Gastrocnemius medialis (tissue), 4 donors: Measurements from ENCODE around the gene SKIC8. TPM values are rescaled to one million over a fixed set of nuclear protein-coding genes. Genes with fewer than 3 reads are reported as not detected.

Source experiments
- ATAC-seq, 2 donors: fragments of 150-250 bp; one replicate each; pipeline ENCODE4 v1.9.1; 2016
- DNase-seq, 2 donors: peaks; one replicate each; pipeline ENCODE4 v3.0.0-alpha.2; 2019
- H3K27ac ChIP-seq, 4 donors: fragments of 200-600 bp; sonication (generic); 1 replicate in 1 of 4; 2 replicates in 3 of 4; pipeline ENCODE4 v1.5.1; 2016 to 2018; ENCODE audit warnings: mild to moderate bottlenecking in 2 of 4, moderate library complexity in 1 of 4
- H3K27me3 ChIP-seq, 3 donors: fragments of 200-600 bp; sonication (generic) in 2 of 3; 1 replicate in 1 of 3; 2 replicates in 2 of 3; pipeline versions ENCODE4 v1.5.1 to v1.6.0; 2016 to 2019; ENCODE audit warnings: mild to moderate bottlenecking in 1 of 3, moderate library complexity in 1 of 3
- H3K36me3 ChIP-seq, 2 donors: fragments of 200-600 bp; sonication (generic) in 1 of 2; one replicate each; pipeline ENCODE4 v1.5.1; 2017 to 2018
- H3K4me1 ChIP-seq, 2 donors: fragments of 200-600 bp; sonication (generic) in 1 of 2; one replicate each; pipeline ENCODE4 v1.5.1; 2016 to 2017; ENCODE audit warnings: mild to moderate bottlenecking in 2 of 2
- H3K4me3 ChIP-seq, 4 donors: fragments of 200-600 bp; sonication (generic) in 3 of 4; 1 replicate in 1 of 4; 2 replicates in 3 of 4; pipeline ENCODE4 v1.5.1; 2016 to 2019; ENCODE audit warnings: mild to moderate bottlenecking in 2 of 4
- H3K9me3 ChIP-seq, 3 donors: fragments of 200-600 bp; sonication (generic) in 2 of 3; 1 replicate in 1 of 3; 2 replicates in 2 of 3; pipeline ENCODE4 v1.5.1; 2016 to 2019
- CTCF ChIP-seq, 5 experiments: fragments of 450-650 bp in 3 of 5; fragments of 200-600 bp in 2 of 5; sonication (generic) in 2 of 5; IDR thresholded peaks in 4 of 5; conservative IDR thresholded peaks in 1 of 5; 1 replicate in 4 of 5; 2 replicates in 1 of 5; pipeline ENCODE4 v1.5.1; 2016 to 2019; ENCODE audit warnings: antibody characterized with exemption in 5 of 5, mild to moderate bottlenecking in 3 of 5, moderate library complexity in 3 of 5
- POLR2A ChIP-seq, 2 donors: fragments of 450-650 bp; IDR thresholded peaks; one replicate each; pipeline ENCODE4 v1.6.1; 2017; ENCODE audit warnings: antibody characterized with exemption in 2 of 2, mild to moderate bottlenecking in 2 of 2, moderate library complexity in 2 of 2
- in situ Hi-C, 4 donors: fragments of 200-750 bp; cut with MboI; loops; one replicate each; pipeline versions ENCODE4 v1.15.0 to v1.8.0; 2017; ENCODE audit warnings: low sequenced_read_pairs in 4 of 4
- intact Hi-C: fragments of 100-400 bp; cut with DNase I; formaldehyde crosslinking; loops from one replicate; pipeline ENCODE4 v1.15.1; 2023; ENCODE audit warnings: low total_unique reads
- total RNA-seq, 4 donors: library from RNA; depleted of rRNA; stranded (reverse); fragments of >200 nt; gene quantifications; one replicate each; pipeline versions ENCODE4 v1.1.0 to v1.2.3, GENCODE V29; 2016

The SKIC8 gene
- total RNA-seq, 4 donors from 2014 or later, result 36.9 to 48.6 (median 42.7) TPM

GRCh38 chr15:78327466-78327865, 28.1 kb upstream of the SKIC8 start:
- Histone ChIP-seq H3K27me3 (no peaks in the 10 kb centered on the region), H3K4me3 (no peak overlapping the region), H3K36me3 (no peaks in the 10 kb centered on the region), H3K4me1 (no peaks in the 10 kb centered on the region), H3K27ac (no peak overlapping the region), H3K9me3 (no peaks in the 10 kb centered on the region)
- ATAC-seq (no peak), DNase-seq (no peak)
- intact Hi-C loops (no loop called here), in situ Hi-C loops (no loop called here)
- TF ChIP-seq CTCF (IDR thresholded peaks at IDR 0.05 in 4 of 5, conservative IDR thresholded peaks at IDR 0.05 in 1 of 5) (no peak), POLR2A (IDR thresholded peaks at IDR 0.05) (no peak)

- intact Hi-C loops (no loop called here), in situ Hi-C loops (no loop called here)
- Histone ChIP-seq H3K27me3 (no peaks in the 10 kb centered on the region), H3K36me3 (no peaks in the 10 kb centered on the region), H3K27ac (no peak overlapping the region), H3K9me3 (no peaks in the 10 kb centered on the region), H3K4me3 (no peak overlapping the region), H3K4me1 (no peaks in the 10 kb centered on the region)
- DNase-seq, result no peak
- TF ChIP-seq POLR2A (IDR thresholded peaks at IDR 0.05), result no peak
- TF ChIP-seq CTCF (IDR thresholded peaks at IDR 0.05 in 4 of 5, conservative IDR thresholded peaks at IDR 0.05 in 1 of 5), result no peak
- no peak for ATAC-seq
Measured at GRCh38 chr15:78325092-78325843, 25.9 kb upstream of the SKIC8 start.

DNA sequence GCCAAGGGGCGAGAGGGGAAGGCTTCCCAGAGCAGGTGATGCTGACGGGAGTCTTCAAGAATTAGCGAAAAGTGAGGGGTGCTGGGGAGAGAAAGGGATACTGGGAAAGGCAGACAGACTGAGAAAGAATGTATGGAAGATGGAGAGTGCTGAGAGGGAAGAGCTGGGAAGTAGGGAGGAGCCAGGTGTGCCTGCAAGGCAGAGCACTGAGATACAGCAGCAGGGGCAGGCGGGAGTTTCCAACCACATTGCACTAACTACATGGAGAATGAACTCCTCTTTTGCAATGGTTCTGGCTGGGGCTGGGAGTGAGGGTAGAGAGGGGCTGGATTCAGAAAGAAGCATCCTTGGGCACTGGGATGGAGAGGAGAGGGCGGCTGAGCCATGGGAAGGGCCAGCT, 24.7 kb upstream of the SKIC8 start:
- Histone ChIP-seq H3K9me3 (no peaks in the 10 kb centered on the region), H3K36me3 (no peaks in the 10 kb centered on the region), H3K4me1 (no peaks in the 10 kb centered on the region), H3K27ac (no peak overlapping the region), H3K27me3 (no peaks in the 10 kb centered on the region), H3K4me3 (no peak overlapping the region)
- no peak for TF ChIP-seq CTCF (IDR thresholded peaks at IDR 0.05 in 4 of 5, conservative IDR thresholded peaks at IDR 0.05 in 1 of 5)
- TF ChIP-seq POLR2A (IDR thresholded peaks at IDR 0.05), result no peak
- no peak for DNase-seq
- in situ Hi-C loops (no loop called here), intact Hi-C loops (no loop called here)
- ATAC-seq, result no peak

DNA sequence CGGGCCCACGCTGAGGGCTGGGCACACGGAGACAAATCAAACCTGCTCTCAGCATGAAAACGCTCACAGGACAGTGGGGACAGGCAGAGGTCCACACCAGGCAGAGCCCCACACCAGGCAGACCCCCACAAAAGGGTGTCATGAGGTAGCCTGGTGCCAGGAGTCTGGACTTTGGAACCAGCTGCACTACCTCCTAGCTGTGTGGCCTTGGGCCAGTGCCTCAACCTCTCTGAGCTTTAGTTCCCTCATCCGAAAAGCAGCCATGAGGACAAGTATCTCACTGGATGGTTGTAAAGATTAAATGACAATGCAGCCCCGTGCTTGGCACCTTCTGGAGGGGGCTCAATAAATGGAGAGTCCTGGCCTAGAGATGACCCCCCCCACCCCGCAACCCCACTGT, 24.3 kb upstream of the SKIC8 start:
- Histone ChIP-seq H3K4me1 (no peaks in the 10 kb centered on the region), H3K27ac (no peak overlapping the region), H3K9me3 (no peaks in the 10 kb centered on the region), H3K36me3 (no peaks in the 10 kb centered on the region), H3K27me3 (no peaks in the 10 kb centered on the region), H3K4me3 (no peak overlapping the region)
- in situ Hi-C loops (no loop called here), intact Hi-C loops (no loop called here)
- DNase-seq (no peak), ATAC-seq (no peak)
- no peak for TF ChIP-seq CTCF (IDR thresholded peaks at IDR 0.05 in 4 of 5, conservative IDR thresholded peaks at IDR 0.05 in 1 of 5)
- no peak for TF ChIP-seq POLR2A (IDR thresholded peaks at IDR 0.05)
